KMS-11 (cell line): Measurements from ENCODE around the gene MSMP.

Experiments used
- H2AFZ ChIP-seq: fragments of 200-600 bp; sonication (generic); 2 replicates; pipeline ENCODE4 v1.6.1; 2016; ENCODE audit warnings: antibody characterized with exemption, mixed run types, low read depth
- H3K27ac ChIP-seq: fragments of 200-600 bp; sonication (generic); 2 replicates; pipeline ENCODE4 v1.6.1; 2016; ENCODE audit warnings: mild to moderate bottlenecking, mixed run types
- H3K27me3 ChIP-seq: fragments of 200-600 bp; sonication (generic); 2 replicates; pipeline ENCODE4 v1.6.1; 2017; ENCODE audit warnings: mild to moderate bottlenecking, low read depth, mixed run types, moderate library complexity; ENCODE audit not compliant: insufficient read depth
- H3K36me3 ChIP-seq: fragments of 200-600 bp; sonication (generic); 2 replicates; pipeline ENCODE4 v1.6.1; 2017; ENCODE audit warnings: mild to moderate bottlenecking, mixed run types; ENCODE audit not compliant: insufficient read depth
- H3K4me1 ChIP-seq: fragments of 200-600 bp; sonication (generic); 2 replicates; pipeline ENCODE4 v1.6.1; 2016; ENCODE audit warnings: mild to moderate bottlenecking, low read depth, mixed run types; ENCODE audit not compliant: poor library complexity, severe bottlenecking
- H3K4me2 ChIP-seq: fragments of 200-600 bp; sonication (generic); 2 replicates; pipeline ENCODE4 v1.7.0; 2016; ENCODE audit warnings: mild to moderate bottlenecking, mixed run types
- H3K4me3 ChIP-seq: fragments of 200-600 bp; sonication (generic); IDR thresholded peaks from 2 replicates; pipeline ENCODE4 v1.6.1; 2017; ENCODE audit warnings: low read depth, low read length, mixed read lengths; ENCODE audit not compliant: insufficient read depth
- H3K79me2 ChIP-seq: fragments of 200-600 bp; sonication (generic); 2 replicates; pipeline ENCODE4 v1.6.1; 2016; ENCODE audit warnings: low read depth, mixed run types; ENCODE audit not compliant: insufficient read depth
- H3K9ac ChIP-seq: fragments of 200-600 bp; sonication (generic); 2 replicates; pipeline ENCODE4 v1.6.1; 2016; ENCODE audit warnings: mild to moderate bottlenecking, mixed run types
- H4K20me1 ChIP-seq: fragments of 200-600 bp; sonication (generic); 2 replicates; pipeline ENCODE4 v1.6.1; 2016; ENCODE audit warnings: mild to moderate bottlenecking, mixed run types; ENCODE audit not compliant: insufficient read depth
- TF ChIP-seq, protein P1 (sequence below): fragments of 200-600 bp; sonication (generic); conservative IDR thresholded peaks from 2 replicates; pipeline ENCODE4 v1.6.1; 2017; ENCODE audit warnings: low read depth, mild to moderate bottlenecking, antibody characterized with exemption, low read length, moderate library complexity, mixed read lengths

The MSMP gene

GRCh38 chr9:35743880-35744518 lies 10.1 kb downstream of the MSMP start:
- H3K79me2 ChIP-seq = peaks cover 35% of the 10 kb centered on the region
- H4K20me1 ChIP-seq = no peaks in the 10 kb centered on the region; the same call in 1 of the 2 replicates
- no peak overlapping the region for H3K4me2 ChIP-seq
- H2AFZ ChIP-seq = no peak overlapping the region
- peaks cover 21% of the 10 kb centered on the region for H3K4me1 ChIP-seq
- H3K4me3 ChIP-seq = no peak overlapping the region
- TF ChIP-seq, protein P1, sequence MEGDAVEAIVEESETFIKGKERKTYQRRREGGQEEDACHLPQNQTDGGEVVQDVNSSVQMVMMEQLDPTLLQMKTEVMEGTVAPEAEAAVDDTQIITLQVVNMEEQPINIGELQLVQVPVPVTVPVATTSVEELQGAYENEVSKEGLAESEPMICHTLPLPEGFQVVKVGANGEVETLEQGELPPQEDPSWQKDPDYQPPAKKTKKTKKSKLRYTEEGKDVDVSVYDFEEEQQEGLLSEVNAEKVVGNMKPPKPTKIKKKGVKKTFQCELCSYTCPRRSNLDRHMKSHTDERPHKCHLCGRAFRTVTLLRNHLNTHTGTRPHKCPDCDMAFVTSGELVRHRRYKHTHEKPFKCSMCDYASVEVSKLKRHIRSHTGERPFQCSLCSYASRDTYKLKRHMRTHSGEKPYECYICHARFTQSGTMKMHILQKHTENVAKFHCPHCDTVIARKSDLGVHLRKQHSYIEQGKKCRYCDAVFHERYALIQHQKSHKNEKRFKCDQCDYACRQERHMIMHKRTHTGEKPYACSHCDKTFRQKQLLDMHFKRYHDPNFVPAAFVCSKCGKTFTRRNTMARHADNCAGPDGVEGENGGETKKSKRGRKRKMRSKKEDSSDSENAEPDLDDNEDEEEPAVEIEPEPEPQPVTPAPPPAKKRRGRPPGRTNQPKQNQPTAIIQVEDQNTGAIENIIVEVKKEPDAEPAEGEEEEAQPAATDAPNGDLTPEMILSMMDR = no peak
- no peaks in the 10 kb centered on the region for H3K36me3 ChIP-seq
- no peak overlapping the region for H3K27ac ChIP-seq
- H3K9ac ChIP-seq = no peak overlapping the region
- no peaks in the 10 kb centered on the region for H3K27me3 ChIP-seq

- no peaks in the 10 kb centered on the region for H3K36me3 ChIP-seq
- peaks cover 33% of the 10 kb centered on the region for H3K79me2 ChIP-seq
Measured at GRCh38 chr9:35743452-35743851, 10.6 kb downstream of the MSMP start.

GRCh38 chr9:35741740-35742139 lies 12.3 kb downstream of the MSMP start:
- Histone ChIP-seq H2AFZ (no peak overlapping the region), H3K4me3 (no peak overlapping the region), H4K20me1 (no peaks in the 10 kb centered on the region; the same call in 1 of the 2 replicates), H3K27ac (no peak overlapping the region), H3K4me2 (no peak overlapping the region), H3K79me2 (peaks cover 16% of the 10 kb centered on the region), H3K9ac (no peak overlapping the region), H3K4me1 (peaks cover 15% of the 10 kb centered on the region), H3K36me3 (no peaks in the 10 kb centered on the region), H3K27me3 (no peaks in the 10 kb centered on the region)
- TF ChIP-seq, protein P1 = no peak

More at GRCh38 chr9:35743452-35743851, 10.6 kb downstream of the MSMP start:
- no peaks in the 10 kb centered on the region; the same call in 1 of the 2 replicates for H4K20me1 ChIP-seq
- no peak overlapping the region for H3K27ac ChIP-seq
- TF ChIP-seq, protein P1 = no peak
- no peak overlapping the region for H3K4me2 ChIP-seq
- H3K4me3 ChIP-seq = no peak overlapping the region
- H2AFZ ChIP-seq = no peak overlapping the region
- H3K4me1 ChIP-seq = peaks cover 21% of the 10 kb centered on the region
- no peak overlapping the region for H3K9ac ChIP-seq
- no peaks in the 10 kb centered on the region for H3K27me3 ChIP-seq

DNA sequence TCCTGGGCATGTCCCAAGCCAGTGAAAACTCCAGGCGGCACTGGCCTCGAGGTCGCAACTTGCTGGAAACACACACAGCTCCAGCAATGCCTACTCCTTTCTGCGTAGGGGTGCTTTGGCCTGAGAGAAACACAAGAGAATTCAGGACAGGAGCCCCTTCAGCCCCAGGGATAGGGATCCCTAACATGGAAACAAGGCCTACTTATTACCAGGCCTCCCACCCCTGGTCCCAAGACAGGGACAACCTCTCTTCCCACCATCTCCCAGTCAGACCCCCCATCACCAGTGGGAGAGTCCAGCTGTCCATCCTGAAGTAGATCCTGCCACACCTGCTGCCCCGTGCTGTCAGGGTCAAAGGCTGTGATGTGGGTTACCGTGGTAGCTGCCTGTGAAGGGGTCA lies 13.8 kb downstream of the MSMP start:
- Histone ChIP-seq H3K9ac (no peak overlapping the region), H3K27ac (no peak overlapping the region), H3K4me3 (no peak overlapping the region), H3K27me3 (no peaks in the 10 kb centered on the region), H3K4me2 (no peak overlapping the region), H2AFZ (no peak overlapping the region), H3K4me1 (peaks cover 4% of the 10 kb centered on the region), H3K36me3 (no peaks in the 10 kb centered on the region), H4K20me1 (no peaks in the 10 kb centered on the region), H3K79me2 (peaks cover 2% of the 10 kb centered on the region; the same call in 1 of the 2 replicates)
- TF ChIP-seq, protein P1 = no peak
